Duodenal mucosa (tissue), 2 donors: ENCODE measurements around the gene SKAP1.

Experiments used
- H3K27ac ChIP-seq: one replicate; pipeline ENCODE4 v1.7.0; 2013; ENCODE audit warnings: low read depth, low read length
- H3K27me3 ChIP-seq, 2 donors: one replicate each; pipeline ENCODE4 v1.7.0; 2013; ENCODE audit warnings: low read length in 2 of 2, control low read depth in 1 of 2; ENCODE audit not compliant: insufficient read depth in 2 of 2, control insufficient read depth in 1 of 2
- H3K36me3 ChIP-seq, 2 donors: one replicate each; pipeline ENCODE4 v1.7.0; 2013; ENCODE audit warnings: low read length in 2 of 2, control low read depth in 1 of 2; ENCODE audit not compliant: insufficient read depth in 2 of 2, control insufficient read depth in 1 of 2
- H3K4me1 ChIP-seq, 2 donors: one replicate each; pipeline ENCODE4 v1.7.0; 2013; ENCODE audit warnings: low read length in 2 of 2, control low read depth in 1 of 2; ENCODE audit not compliant: insufficient read depth in 2 of 2, control insufficient read depth in 1 of 2
- H3K4me3 ChIP-seq, 2 donors: one replicate each; pipeline ENCODE4 v1.7.0; 2013; ENCODE audit warnings: low read length in 2 of 2, low read depth in 1 of 2
- H3K9ac ChIP-seq, 2 donors: one replicate each; pipeline ENCODE4 v1.7.0; 2013; ENCODE audit warnings: low read length in 2 of 2, low read depth in 1 of 2
- H3K9me3 ChIP-seq, 2 donors: one replicate each; pipeline ENCODE4 v1.7.0; 2013; ENCODE audit warnings: low read length in 2 of 2, control low read depth in 1 of 2; ENCODE audit not compliant: control insufficient read depth in 1 of 2

Gene SKAP1

GRCh38 chr17:48311324-48311723, 118.7 kb downstream of the SKAP1 start:
- no peaks in the 10 kb centered on the region for H3K9me3 ChIP-seq
- H3K4me3 ChIP-seq, result no peak overlapping the region
- H3K27ac ChIP-seq, result no peak overlapping the region
- no peaks in the 10 kb centered on the region for H3K36me3 ChIP-seq
- peaks cover 14 to 38% of the 10 kb centered on the region in 2 donors for H3K27me3 ChIP-seq
- H3K4me1 ChIP-seq, result peaks cover 0 to 6% of the 10 kb centered on the region in 2 donors
- no peak overlapping the region for H3K9ac ChIP-seq

- Histone ChIP-seq H3K9ac (no peak overlapping the region), H3K9me3 (no peaks in the 10 kb centered on the region), H3K36me3 (no peaks in the 10 kb centered on the region), H3K27ac (no peak overlapping the region), H3K27me3 (peaks cover 14 to 38% of the 10 kb centered on the region in 2 donors), H3K4me3 (no peak overlapping the region), H3K4me1 (peaks cover 0 to 6% of the 10 kb centered on the region in 2 donors)
Observed at GRCh38 chr17:48310748-48311213, 119.2 kb downstream of the SKAP1 start.

- Histone ChIP-seq H3K4me1 (peaks cover 0 to 6% of the 10 kb centered on the region in 2 donors), H3K9me3 (no peaks in the 10 kb centered on the region), H3K36me3 (no peaks in the 10 kb centered on the region), H3K9ac (no peak overlapping the region), H3K4me3 (no peak overlapping the region), H3K27me3 (peaks cover 14 to 43% of the 10 kb centered on the region in 2 donors), H3K27ac (no peak overlapping the region)
Observed at GRCh38 chr17:48308581-48308980, 121.4 kb downstream of the SKAP1 start.

GRCh38 chr17:48307814-48308411, 122.1 kb downstream of the SKAP1 start:
- Histone ChIP-seq H3K27me3 (peaks cover 14 to 50% of the 10 kb centered on the region in 2 donors), H3K4me1 (peaks cover 0 to 6% of the 10 kb centered on the region in 2 donors), H3K4me3 (no peak overlapping the region), H3K9ac (no peak overlapping the region), H3K9me3 (no peaks in the 10 kb centered on the region), H3K36me3 (no peaks in the 10 kb centered on the region), H3K27ac (no peak overlapping the region)

GRCh38 chr17:48307255-48307654, 122.8 kb downstream of the SKAP1 start:
- Histone ChIP-seq H3K4me3 (no peak overlapping the region), H3K27ac (no peak overlapping the region), H3K9me3 (no peaks in the 10 kb centered on the region), H3K9ac (no peak overlapping the region), H3K4me1 (peaks cover 0 to 6% of the 10 kb centered on the region in 2 donors), H3K36me3 (no peaks in the 10 kb centered on the region), H3K27me3 (peaks cover 14 to 48% of the 10 kb centered on the region in 2 donors)

GRCh38 chr17:48301002-48301401, 129.0 kb downstream of the SKAP1 start:
- Histone ChIP-seq H3K27ac (no peak overlapping the region), H3K4me1 (no peaks in the 10 kb centered on the region), H3K36me3 (no peaks in the 10 kb centered on the region), H3K9me3 (no peaks in the 10 kb centered on the region), H3K4me3 (no peak overlapping the region), H3K27me3 (peaks cover 4 to 30% of the 10 kb centered on the region in 2 donors), H3K9ac (no peak overlapping the region)

GRCh38 chr17:48299760-48300159, 130.3 kb downstream of the SKAP1 start:
- no peak overlapping the region for H3K27ac ChIP-seq
- no peaks in the 10 kb centered on the region for H3K4me1 ChIP-seq
- no peaks in the 10 kb centered on the region for H3K36me3 ChIP-seq
- H3K9me3 ChIP-seq, result no peaks in the 10 kb centered on the region
- H3K9ac ChIP-seq, result no peak overlapping the region
- no peak overlapping the region for H3K4me3 ChIP-seq
- H3K27me3 ChIP-seq, result peaks cover 5 to 26% of the 10 kb centered on the region in 2 donors

- H3K27me3 ChIP-seq, result peaks cover 19 to 28% of the 10 kb centered on the region in 2 donors
- no peak overlapping the region for H3K27ac ChIP-seq
- no peaks in the 10 kb centered on the region for H3K9me3 ChIP-seq
- H3K4me1 ChIP-seq, result no peaks in the 10 kb centered on the region
- H3K4me3 ChIP-seq, result no peak overlapping the region
- no peak overlapping the region for H3K9ac ChIP-seq
- no peaks in the 10 kb centered on the region for H3K36me3 ChIP-seq
Observed at GRCh38 chr17:48297825-48298224, 132.2 kb downstream of the SKAP1 start.

- H3K9me3 ChIP-seq, result no peaks in the 10 kb centered on the region
- H3K27me3 ChIP-seq, result peaks cover 19 to 28% of the 10 kb centered on the region in 2 donors
- H3K9ac ChIP-seq, result no peak overlapping the region
- no peaks in the 10 kb centered on the region for H3K36me3 ChIP-seq
- no peak overlapping the region for H3K4me3 ChIP-seq
- H3K27ac ChIP-seq, result no peak overlapping the region
- H3K4me1 ChIP-seq, result no peaks in the 10 kb centered on the region
Observed at GRCh38 chr17:48296453-48296852, 133.6 kb downstream of the SKAP1 start.

GRCh38 chr17:48295362-48296288, 134.4 kb downstream of the SKAP1 start:
- Histone ChIP-seq H3K27ac (no peak overlapping the region), H3K9me3 (no peaks in the 10 kb centered on the region), H3K27me3 (peaks cover 16 to 35% of the 10 kb centered on the region in 2 donors), H3K4me3 (peak overlapping the region in 1 of 2 donors; percentile 32), H3K36me3 (no peaks in the 10 kb centered on the region), H3K9ac (no peak overlapping the region), H3K4me1 (no peaks in the 10 kb centered on the region)
